ENCODE measurements around the gene FBXW5. TPM values are rescaled to one million over a fixed set of nuclear protein-coding genes. Genes with fewer than 3 reads are reported as not detected.

The FBXW5 gene
- total RNA-seq, 2 donors from 2014 or later = 156 to 161 TPM

- H3K9me3 ChIP-seq = no peaks in the 10 kb centered on the region
- peaks cover 1 to 4% of the 10 kb centered on the region in 2 donors for H3K36me3 ChIP-seq (replicated peaks in 1 of 2; ENCODE audit: insufficient read depth in 1 of 2, low read depth in 2 of 2)
- peaks cover 66% of the 10 kb centered on the region for H3K4me1 ChIP-seq
- no peak for ATAC-seq
- no peak for TF ChIP-seq POLR2A (IDR thresholded peaks at IDR 0.05)
- TF ChIP-seq, protein P1, sequence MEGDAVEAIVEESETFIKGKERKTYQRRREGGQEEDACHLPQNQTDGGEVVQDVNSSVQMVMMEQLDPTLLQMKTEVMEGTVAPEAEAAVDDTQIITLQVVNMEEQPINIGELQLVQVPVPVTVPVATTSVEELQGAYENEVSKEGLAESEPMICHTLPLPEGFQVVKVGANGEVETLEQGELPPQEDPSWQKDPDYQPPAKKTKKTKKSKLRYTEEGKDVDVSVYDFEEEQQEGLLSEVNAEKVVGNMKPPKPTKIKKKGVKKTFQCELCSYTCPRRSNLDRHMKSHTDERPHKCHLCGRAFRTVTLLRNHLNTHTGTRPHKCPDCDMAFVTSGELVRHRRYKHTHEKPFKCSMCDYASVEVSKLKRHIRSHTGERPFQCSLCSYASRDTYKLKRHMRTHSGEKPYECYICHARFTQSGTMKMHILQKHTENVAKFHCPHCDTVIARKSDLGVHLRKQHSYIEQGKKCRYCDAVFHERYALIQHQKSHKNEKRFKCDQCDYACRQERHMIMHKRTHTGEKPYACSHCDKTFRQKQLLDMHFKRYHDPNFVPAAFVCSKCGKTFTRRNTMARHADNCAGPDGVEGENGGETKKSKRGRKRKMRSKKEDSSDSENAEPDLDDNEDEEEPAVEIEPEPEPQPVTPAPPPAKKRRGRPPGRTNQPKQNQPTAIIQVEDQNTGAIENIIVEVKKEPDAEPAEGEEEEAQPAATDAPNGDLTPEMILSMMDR (IDR thresholded peaks at IDR 0.05) = no peak
- DNase-seq = no peak
- no peaks in the 10 kb centered on the region for H3K27me3 ChIP-seq
- 53 to 61% methylated on average over 10 to 26 of the region's 26 CpGs for WGBS, 2 donors
- intact Hi-C loops (cut with DNase I) = loop anchor here (10.0 kb wide), 1 partner anchor 92 kb away; the partner anchor contains the start of gene MAMDC4
- no peak overlapping the region for H3K4me3 ChIP-seq
- peak overlapping the region in 2 of 4 donors; percentile 42 to 91 for H3K27ac ChIP-seq
These were observed 2.7 kb upstream of the FBXW5 start for GRCh38 chr9:136947028-136947891.

DNA sequence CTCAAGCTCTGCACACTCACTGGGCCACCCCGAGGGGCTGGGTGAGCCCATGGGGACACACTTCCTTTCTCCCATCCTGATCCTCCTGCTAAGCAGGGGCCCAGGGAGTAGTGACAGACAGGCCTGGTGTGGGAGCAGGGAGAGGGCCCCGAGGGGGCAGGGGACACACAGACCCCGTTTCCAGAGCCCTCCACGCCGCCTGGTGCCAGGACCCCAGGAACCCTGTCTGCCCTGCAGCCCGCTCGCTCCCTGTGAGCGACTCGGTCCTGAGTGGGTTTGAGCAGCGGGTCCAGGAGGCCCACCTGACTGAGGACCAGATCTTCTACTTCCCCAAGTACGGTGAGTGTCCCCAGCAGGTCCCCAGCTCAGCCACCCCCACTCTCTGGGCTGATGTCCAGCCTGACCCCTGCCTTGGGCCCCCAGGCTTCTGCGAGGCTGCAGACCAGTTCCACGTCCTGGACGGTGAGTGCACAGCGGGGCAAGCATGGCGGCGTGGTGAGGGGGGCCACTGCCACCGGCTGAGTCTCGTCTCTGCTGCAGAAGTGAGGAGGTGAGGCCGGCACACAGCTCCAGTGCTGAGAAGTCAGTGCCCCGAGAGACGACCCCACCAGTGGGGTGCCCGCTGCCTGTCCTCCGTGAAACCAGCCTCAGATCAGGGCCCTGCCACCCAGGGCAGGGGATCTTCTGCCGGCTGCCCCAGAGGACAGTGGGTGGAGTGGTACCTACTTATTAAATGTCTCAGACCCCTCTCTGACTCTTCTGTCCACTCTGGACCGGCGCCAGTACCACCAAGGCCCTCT, 1.9 kb upstream of the FBXW5 start:
- peaks cover 58% of the 10 kb centered on the region for H3K4me1 ChIP-seq
- no peaks in the 10 kb centered on the region for H3K9me3 ChIP-seq
- DNase-seq (no peak), ATAC-seq (no peak)
- intact Hi-C loops (cut with DNase I) = loop anchor here (10.0 kb wide), 1 partner anchor 92 kb away; the partner anchor contains the start of gene MAMDC4
- 59 to 73% methylated on average over 3 to 26 of the region's 27 CpGs for WGBS, 2 donors
- no peaks in the 10 kb centered on the region for H3K27me3 ChIP-seq
- H3K4me3 ChIP-seq = no peak overlapping the region
- H3K27ac ChIP-seq = peak overlapping the region in 1 of 4 donors; percentile 42
- H3K36me3 ChIP-seq (replicated peaks in 1 of 2; ENCODE audit: insufficient read depth in 1 of 2, low read depth in 2 of 2) = peaks cover 9 to 13% of the 10 kb centered on the region in 2 donors
- no peak for TF ChIP-seq POLR2A (IDR thresholded peaks at IDR 0.05)
- TF ChIP-seq, protein P1 (IDR thresholded peaks at IDR 0.05) = no peak

- H3K4me3 ChIP-seq = no peak overlapping the region
- H3K4me1 ChIP-seq = peaks cover 50% of the 10 kb centered on the region
- TF ChIP-seq, protein P1 (IDR thresholded peaks at IDR 0.05) = no peak
- TF ChIP-seq POLR2A (IDR thresholded peaks at IDR 0.05) = no peak
- H3K9me3 ChIP-seq = no peaks in the 10 kb centered on the region
- intact Hi-C loops (cut with DNase I) = loop anchor here (10.0 kb wide), 1 partner anchor 91 kb away; the partner anchor contains the start of gene MAMDC4
- no peak for ATAC-seq
- no peak overlapping the region for H3K27ac ChIP-seq
- no peaks in the 10 kb centered on the region for H3K27me3 ChIP-seq
- DNase-seq = no peak
- peaks cover 16 to 21% of the 10 kb centered on the region in 2 donors for H3K36me3 ChIP-seq (replicated peaks in 1 of 2; ENCODE audit: insufficient read depth in 1 of 2, low read depth in 2 of 2)
- 86 to 88% methylated on average over 18 to 30 of the region's 30 CpGs for WGBS, 2 donors
These were observed 1.0 kb upstream of the FBXW5 start for GRCh38 chr9:136945333-136946227.

DNA sequence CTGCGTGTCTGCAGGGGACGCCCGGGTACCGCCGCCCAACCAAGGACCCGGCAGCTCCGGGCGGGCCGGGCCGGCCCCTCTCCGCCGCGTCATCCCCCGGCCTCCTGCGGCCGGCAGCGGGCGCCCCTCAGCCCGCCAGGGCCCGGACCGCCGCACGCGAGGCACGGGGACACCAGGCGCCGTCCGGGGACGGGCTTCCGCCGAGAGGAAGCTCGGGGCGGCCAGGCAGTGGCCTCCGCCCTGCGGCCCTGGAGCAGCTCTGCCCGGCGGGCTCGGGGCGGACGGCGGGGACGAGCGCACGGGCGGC, 373 bp downstream of the FBXW5 start:
- WGBS, 2 donors = 1% methylated on average over 44 of the region's 45 CpGs; no CpG with 5 or more reads in 1 of the 2 donors
- Histone ChIP-seq H3K4me1 (peaks cover 40% of the 10 kb centered on the region), H3K9me3 (no peaks in the 10 kb centered on the region), H3K27me3 (no peaks in the 10 kb centered on the region), H3K4me3 (peak overlapping the region; percentile 46 to 78), H3K36me3 (replicated peaks in 1 of 2; ENCODE audit: insufficient read depth in 1 of 2, low read depth in 2 of 2) (peaks cover 20 to 26% of the 10 kb centered on the region in 2 donors), H3K27ac (peak overlapping the region; percentile 55 to 93 (median 76))
- ATAC-seq = peak; percentile 52
- peak in 2 of 4 donors; percentile 51 to 53 for DNase-seq
- intact Hi-C loops (cut with DNase I) = loop anchor here (10.0 kb wide), 1 partner anchor 89 kb away; the partner anchor contains the start of gene MAMDC4
- peak in 1 of 3 donors; percentile 28 for TF ChIP-seq POLR2A (IDR thresholded peaks at IDR 0.05)
- TF ChIP-seq, protein P1 (IDR thresholded peaks at IDR 0.05) = no peak
